ENCODE data around the gene FARS2.

GRCh38 chr6:5637714-5638113, 376.4 kb downstream of the FARS2 start:
- TF ChIP-seq POLR2A (IDR thresholded peaks at IDR 0.05; ENCODE audit: low read length) (no peak), GATA1 (IDR thresholded peaks at IDR 0.05; ENCODE audit: low read depth, low read length) (no peak)
